Keratinocyte (primary cell): ENCODE measurements around the gene MARCHF11. TPM values are rescaled to one million over a fixed set of nuclear protein-coding genes. Genes with fewer than 3 reads are reported as not detected.
A peak's percentile ranks its signal among the peaks of the same experiment; 100 is the strongest.

Experiments
- DNase-seq: peaks from one replicate; pipeline ENCODE4 v3.0.0-alpha.2; 2011; ENCODE audit warnings: low read depth, missing footprints, low spot score
- FAIRE-seq: peaks from 2 replicates; lab custom pipeline; 2011; peaks lifted over from hg19 to GRCh38; lab: Jason Lieb, UNC
- H2AFZ ChIP-seq: 2 replicates; pipeline ENCODE4 v1.6.0; 2012; ENCODE audit warnings: low read length, control low read depth, inconsistent platforms; ENCODE audit not compliant: control insufficient read depth
- H3K27ac ChIP-seq: 2 replicates; pipeline ENCODE4 v1.5.1; 2011; ENCODE audit warnings: low read length; ENCODE audit not compliant: control insufficient read depth, insufficient read depth
- H3K27me3 ChIP-seq: 3 replicates; pipeline ENCODE4 v1.6.0; 2011; ENCODE audit warnings: low read length; ENCODE audit not compliant: control insufficient read depth, insufficient read depth; ENCODE audit errors: extremely low read depth
- H3K36me3 ChIP-seq, 2 experiments: 2 replicates in 1 of 2; 3 replicates in 1 of 2; pipeline ENCODE4 v1.5.1; 2011; ENCODE audit warnings: low read length in 2 of 2, mild to moderate bottlenecking in 1 of 2; ENCODE audit not compliant: control insufficient read depth in 2 of 2, insufficient read depth in 2 of 2; ENCODE audit errors: extremely low read depth in 1 of 2
- H3K4me1 ChIP-seq: 3 replicates; pipeline ENCODE4 v1.5.1; 2011; ENCODE audit warnings: low read length; ENCODE audit not compliant: control insufficient read depth, insufficient read depth; ENCODE audit errors: extremely low read depth
- H3K4me2 ChIP-seq: 3 replicates; pipeline ENCODE4 v1.6.0; 2011; ENCODE audit warnings: low read depth, low read length; ENCODE audit not compliant: control insufficient read depth, insufficient read depth; ENCODE audit errors: extremely low read depth
- H3K4me3 ChIP-seq, 3 experiments: fragments of 200-600 bp in 1 of 3; sonication (generic) in 1 of 3; 2 replicates in 2 of 3; 3 replicates in 1 of 3; pipeline ENCODE4 v1.5.1; 2011 to 2016; ENCODE audit warnings: low read length in 3 of 3, mild to moderate bottlenecking in 3 of 3, control low read depth in 2 of 3, inconsistent platforms in 1 of 3, low read depth in 1 of 3, mixed read lengths in 1 of 3, mixed run types in 1 of 3, moderate library complexity in 1 of 3; ENCODE audit not compliant: control insufficient read depth in 2 of 3, insufficient read depth in 2 of 3; ENCODE audit errors: extremely low read depth in 1 of 3
- H3K79me2 ChIP-seq: 2 replicates; pipeline ENCODE4 v1.6.0; 2012; ENCODE audit warnings: low read length; ENCODE audit not compliant: control insufficient read depth, insufficient read depth
- H3K9ac ChIP-seq: 3 replicates; pipeline ENCODE4 v1.6.0; 2011; ENCODE audit warnings: low read length; ENCODE audit not compliant: control insufficient read depth, insufficient read depth; ENCODE audit errors: extremely low read depth
- H3K9me1 ChIP-seq: 3 replicates; pipeline ENCODE4 v1.6.0; 2011; ENCODE audit warnings: low read length; ENCODE audit not compliant: control insufficient read depth, insufficient read depth; ENCODE audit errors: extremely low read depth
- H3K9me3 ChIP-seq: 2 replicates; pipeline ENCODE4 v1.5.1; 2012; ENCODE audit warnings: low read depth, low read length; ENCODE audit not compliant: control insufficient read depth
- H4K20me1 ChIP-seq: 3 replicates; pipeline ENCODE4 v1.6.0; 2011; ENCODE audit warnings: low read length; ENCODE audit not compliant: control insufficient read depth, insufficient read depth; ENCODE audit errors: extremely low read depth
- EZH2 ChIP-seq: IDR thresholded peaks from one replicate; pipeline ENCODE4 v1.6.1; 2012; ENCODE audit warnings: inconsistent platforms, mild to moderate bottlenecking, low read length, moderate library complexity
- dilution Hi-C: fragments of 300-500 bp; cut with MboI; formaldehyde crosslinking; loops from one replicate; pipeline ENCODE4 v1.7.0; 2020; ENCODE audit warnings: low sequenced_read_pairs; ENCODE audit not compliant: extremely low pct_ligation_motif_present
- polyA plus RNA-seq, 5 experiments: library from polyadenylated mRNA; depleted of rRNA in 3 of 5; stranded (reverse) in 3 of 5; stranded (forward) in 1 of 5; unstranded in 1 of 5; fragments of >200 nt; gene quantifications; 1 replicate in 1 of 5; 2 replicates in 3 of 5; 3 replicates in 1 of 5; pipeline versions ENCODE4 v1.2.1 to v1.2.3, GENCODE V29; 2011 to 2012; ENCODE audit warnings: missing spikeins in 2 of 5, low read depth in 1 of 5, low replicate concordance in 1 of 5
- TF ChIP-seq, protein P1 (sequence below), 3 experiments: IDR thresholded peaks in 1 of 3; conservative IDR thresholded peaks in 1 of 3; optimal IDR thresholded peaks in 1 of 3; 2 replicates in 2 of 3; 3 replicates in 1 of 3; pipeline versions ENCODE3 to v1.5.1; 2011; ENCODE audit warnings: low read length in 3 of 3, mild to moderate bottlenecking in 3 of 3, moderate library complexity in 2 of 3, control low read depth in 1 of 3, inconsistent platforms in 1 of 3; ENCODE audit not compliant: insufficient read depth in 2 of 3; ENCODE audit errors: extremely low read depth in 1 of 3

MARCHF11 gene
- polyA plus RNA-seq, 1 donor (not counting 4 experiments of a cell fraction or from before 2014, with no cell fraction given) = 0.16 TPM

DNA sequence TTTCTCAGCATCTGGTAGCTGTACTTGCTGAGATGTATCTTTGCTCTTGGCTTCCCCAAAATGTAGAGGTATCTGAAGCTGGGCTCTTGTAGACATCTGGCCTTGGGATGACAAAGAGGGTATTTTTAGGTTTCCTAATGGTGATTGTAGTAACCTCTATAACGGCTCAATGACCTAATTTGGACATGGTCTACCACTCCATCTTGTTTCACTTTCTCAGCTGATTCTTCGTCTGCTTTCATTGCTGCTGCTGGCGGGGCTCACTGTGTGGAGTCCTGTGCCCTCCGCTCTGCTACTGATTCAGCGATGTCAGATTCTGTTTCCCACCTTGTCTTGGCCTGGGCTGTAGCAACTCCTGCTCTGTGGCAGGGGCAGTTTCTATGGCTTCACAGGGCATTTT, 12.7 kb upstream of the MARCHF11 start:
- H4K20me1 ChIP-seq = no peaks in the 10 kb centered on the region
- no peak overlapping the region for H3K27ac ChIP-seq
- H3K9me3 ChIP-seq = no peaks in the 10 kb centered on the region
- H3K4me3 ChIP-seq = no peak overlapping the region
- dilution Hi-C loops = no loop called here
- no peaks in the 10 kb centered on the region for H3K79me2 ChIP-seq
- no peaks in the 10 kb centered on the region for H3K9me1 ChIP-seq
- H3K36me3 ChIP-seq = no peaks in the 10 kb centered on the region
- H3K27me3 ChIP-seq = no peaks in the 10 kb centered on the region
- no peak overlapping the region for H3K9ac ChIP-seq
- TF ChIP-seq EZH2 = no peak
- no peaks in the 10 kb centered on the region for H3K4me1 ChIP-seq
- FAIRE-seq (no peak), DNase-seq (no peak)
- H3K4me2 ChIP-seq = no peak overlapping the region
- H2AFZ ChIP-seq = no peak overlapping the region

DNA sequence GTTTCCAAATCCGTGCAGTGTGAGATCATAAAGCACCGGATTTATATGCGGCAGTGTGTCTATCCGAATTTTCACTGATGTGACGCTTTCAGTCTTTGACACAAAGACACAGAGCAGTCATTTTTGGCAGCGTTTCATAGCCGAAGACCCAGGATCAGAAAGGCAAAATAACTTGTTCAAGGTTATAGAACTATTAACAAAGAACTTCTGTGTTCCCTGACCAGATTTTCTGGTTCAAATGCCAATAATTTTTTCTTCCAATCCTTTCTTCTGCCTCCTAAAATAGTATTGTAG, 1.1 kb upstream of the MARCHF11 start:
- FAIRE-seq (no peak), DNase-seq (no peak)
- no peaks in the 10 kb centered on the region for H3K36me3 ChIP-seq
- no peak overlapping the region for H2AFZ ChIP-seq
- H4K20me1 ChIP-seq = no peaks in the 10 kb centered on the region
- H3K27ac ChIP-seq = no peak overlapping the region
- no peak overlapping the region for H3K4me2 ChIP-seq
- no peaks in the 10 kb centered on the region for H3K9me3 ChIP-seq
- H3K79me2 ChIP-seq = no peaks in the 10 kb centered on the region
- H3K9me1 ChIP-seq = no peaks in the 10 kb centered on the region
- no peak overlapping the region for H3K4me3 ChIP-seq
- dilution Hi-C loops = no loop called here
- no peak overlapping the region for H3K9ac ChIP-seq
- no peaks in the 10 kb centered on the region for H3K4me1 ChIP-seq
- TF ChIP-seq, protein P1, sequence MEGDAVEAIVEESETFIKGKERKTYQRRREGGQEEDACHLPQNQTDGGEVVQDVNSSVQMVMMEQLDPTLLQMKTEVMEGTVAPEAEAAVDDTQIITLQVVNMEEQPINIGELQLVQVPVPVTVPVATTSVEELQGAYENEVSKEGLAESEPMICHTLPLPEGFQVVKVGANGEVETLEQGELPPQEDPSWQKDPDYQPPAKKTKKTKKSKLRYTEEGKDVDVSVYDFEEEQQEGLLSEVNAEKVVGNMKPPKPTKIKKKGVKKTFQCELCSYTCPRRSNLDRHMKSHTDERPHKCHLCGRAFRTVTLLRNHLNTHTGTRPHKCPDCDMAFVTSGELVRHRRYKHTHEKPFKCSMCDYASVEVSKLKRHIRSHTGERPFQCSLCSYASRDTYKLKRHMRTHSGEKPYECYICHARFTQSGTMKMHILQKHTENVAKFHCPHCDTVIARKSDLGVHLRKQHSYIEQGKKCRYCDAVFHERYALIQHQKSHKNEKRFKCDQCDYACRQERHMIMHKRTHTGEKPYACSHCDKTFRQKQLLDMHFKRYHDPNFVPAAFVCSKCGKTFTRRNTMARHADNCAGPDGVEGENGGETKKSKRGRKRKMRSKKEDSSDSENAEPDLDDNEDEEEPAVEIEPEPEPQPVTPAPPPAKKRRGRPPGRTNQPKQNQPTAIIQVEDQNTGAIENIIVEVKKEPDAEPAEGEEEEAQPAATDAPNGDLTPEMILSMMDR (optimal IDR thresholded peaks at IDR 0.05 in 1 of 3, IDR thresholded peaks at IDR 0.05 in 1 of 3, conservative IDR thresholded peaks at IDR 0.05 in 1 of 3; ENCODE audit: extremely low read depth in 1 of 3, insufficient read depth in 2 of 3, low read length in 3 of 3) = no peak
- no peak for TF ChIP-seq EZH2
- H3K27me3 ChIP-seq = peaks cover 18% of the 10 kb centered on the region

DNA sequence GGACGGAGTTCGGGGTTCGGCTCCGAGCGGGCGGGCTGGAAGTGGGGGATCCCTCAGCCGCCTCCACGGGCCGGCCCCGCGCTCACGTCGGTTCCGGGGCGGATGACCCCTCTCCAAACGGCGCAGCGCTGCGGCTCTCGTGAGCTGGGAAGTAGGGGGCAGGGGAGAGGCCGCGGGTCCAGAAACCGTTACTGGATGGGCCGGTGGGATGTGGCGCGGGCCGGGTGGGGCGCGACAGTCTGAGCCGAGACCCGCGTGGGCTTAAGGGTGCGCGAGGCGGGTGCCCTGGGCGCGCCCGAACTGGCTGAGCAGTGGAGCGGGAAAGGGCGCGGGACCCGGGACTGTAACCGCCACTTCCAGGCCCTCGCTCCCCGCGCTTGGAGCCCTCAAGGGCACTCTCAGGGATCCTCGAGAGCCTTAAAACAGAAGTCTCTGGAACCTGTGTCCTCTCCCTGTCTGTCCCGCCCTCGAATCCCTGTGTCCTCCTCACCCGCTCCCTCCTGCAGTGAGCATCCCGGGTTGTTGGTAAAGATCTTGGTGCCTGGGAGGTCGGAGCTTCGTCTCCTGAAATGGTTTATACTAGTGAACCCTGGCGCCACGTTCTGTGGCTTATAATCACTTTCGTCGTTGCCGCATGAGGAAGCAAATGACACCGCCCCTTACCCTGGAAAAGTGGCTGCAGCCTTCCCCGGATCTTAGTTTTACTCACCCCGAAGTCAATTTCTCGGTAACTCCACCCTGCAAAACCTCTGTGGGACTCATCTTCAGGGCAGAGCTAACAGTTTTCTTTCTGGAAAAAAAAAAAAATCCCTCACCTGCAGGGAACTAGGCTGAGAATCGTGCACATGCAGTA, 571 bp upstream of the MARCHF11 start:
- FAIRE-seq = no peak
- no peak overlapping the region for H3K9ac ChIP-seq
- no peaks in the 10 kb centered on the region for H4K20me1 ChIP-seq
- H3K27ac ChIP-seq = no peak overlapping the region
- H3K79me2 ChIP-seq = no peaks in the 10 kb centered on the region
- dilution Hi-C loops = no loop called here
- H3K27me3 ChIP-seq = peaks cover 18% of the 10 kb centered on the region
- H3K9me1 ChIP-seq = no peaks in the 10 kb centered on the region
- TF ChIP-seq EZH2 = peak; percentile 98
- TF ChIP-seq, protein P1 (optimal IDR thresholded peaks at IDR 0.05 in 1 of 3, IDR thresholded peaks at IDR 0.05 in 1 of 3, conservative IDR thresholded peaks at IDR 0.05 in 1 of 3; ENCODE audit: extremely low read depth in 1 of 3, insufficient read depth in 2 of 3, low read length in 3 of 3) = no peak
- H2AFZ ChIP-seq = no peak overlapping the region
- H3K9me3 ChIP-seq = no peaks in the 10 kb centered on the region
- no peak overlapping the region for H3K4me2 ChIP-seq
- DNase-seq = no peak
- H3K36me3 ChIP-seq = no peaks in the 10 kb centered on the region
- H3K4me1 ChIP-seq = no peaks in the 10 kb centered on the region
- H3K4me3 ChIP-seq = no peak overlapping the region
